ENCODE measurements around the gene ALK.

ALK gene

DNA sequence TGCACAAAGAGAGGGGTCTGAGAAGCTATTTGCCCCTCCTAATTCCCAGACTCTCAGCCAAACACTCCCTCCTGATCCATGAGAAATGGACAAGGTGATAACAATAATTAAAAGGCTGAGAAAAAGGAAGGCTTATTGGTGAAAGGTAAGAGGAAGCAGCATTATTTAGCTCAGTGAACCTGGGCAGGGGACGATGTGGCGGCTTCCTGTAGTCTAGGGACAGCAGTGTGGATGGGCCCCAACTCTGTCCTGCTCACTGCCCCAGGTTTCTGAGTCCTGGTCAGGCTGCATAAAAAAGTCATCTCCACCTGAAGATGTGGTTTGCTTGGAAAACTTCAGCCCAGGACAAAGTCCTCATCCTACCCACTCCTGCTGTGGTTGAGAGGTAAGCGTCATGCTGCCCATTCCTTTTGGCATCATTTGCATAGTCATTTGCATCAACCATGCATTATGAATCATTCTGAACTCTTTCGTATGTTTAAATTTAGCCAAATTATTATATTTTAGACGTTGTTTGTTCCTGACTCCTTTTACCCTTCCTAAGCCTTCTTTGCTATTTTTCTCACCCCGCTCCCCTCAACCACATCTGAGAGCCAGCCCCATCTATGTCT is 679.3 kb downstream of the ALK start:
- DNase-seq (ENCODE audit: low read depth), result no peak
- TF ChIP-seq, protein P1, sequence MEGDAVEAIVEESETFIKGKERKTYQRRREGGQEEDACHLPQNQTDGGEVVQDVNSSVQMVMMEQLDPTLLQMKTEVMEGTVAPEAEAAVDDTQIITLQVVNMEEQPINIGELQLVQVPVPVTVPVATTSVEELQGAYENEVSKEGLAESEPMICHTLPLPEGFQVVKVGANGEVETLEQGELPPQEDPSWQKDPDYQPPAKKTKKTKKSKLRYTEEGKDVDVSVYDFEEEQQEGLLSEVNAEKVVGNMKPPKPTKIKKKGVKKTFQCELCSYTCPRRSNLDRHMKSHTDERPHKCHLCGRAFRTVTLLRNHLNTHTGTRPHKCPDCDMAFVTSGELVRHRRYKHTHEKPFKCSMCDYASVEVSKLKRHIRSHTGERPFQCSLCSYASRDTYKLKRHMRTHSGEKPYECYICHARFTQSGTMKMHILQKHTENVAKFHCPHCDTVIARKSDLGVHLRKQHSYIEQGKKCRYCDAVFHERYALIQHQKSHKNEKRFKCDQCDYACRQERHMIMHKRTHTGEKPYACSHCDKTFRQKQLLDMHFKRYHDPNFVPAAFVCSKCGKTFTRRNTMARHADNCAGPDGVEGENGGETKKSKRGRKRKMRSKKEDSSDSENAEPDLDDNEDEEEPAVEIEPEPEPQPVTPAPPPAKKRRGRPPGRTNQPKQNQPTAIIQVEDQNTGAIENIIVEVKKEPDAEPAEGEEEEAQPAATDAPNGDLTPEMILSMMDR (IDR thresholded peaks at IDR 0.05; ENCODE audit: low read depth, low read length), result no peak
- no peak for TF ChIP-seq POLR2A (IDR thresholded peaks at IDR 0.05; ENCODE audit: extremely low read depth, insufficient read length)
- H3K4me3 ChIP-seq (ENCODE audit: low read depth, low read length), result no peak overlapping the region

DNA sequence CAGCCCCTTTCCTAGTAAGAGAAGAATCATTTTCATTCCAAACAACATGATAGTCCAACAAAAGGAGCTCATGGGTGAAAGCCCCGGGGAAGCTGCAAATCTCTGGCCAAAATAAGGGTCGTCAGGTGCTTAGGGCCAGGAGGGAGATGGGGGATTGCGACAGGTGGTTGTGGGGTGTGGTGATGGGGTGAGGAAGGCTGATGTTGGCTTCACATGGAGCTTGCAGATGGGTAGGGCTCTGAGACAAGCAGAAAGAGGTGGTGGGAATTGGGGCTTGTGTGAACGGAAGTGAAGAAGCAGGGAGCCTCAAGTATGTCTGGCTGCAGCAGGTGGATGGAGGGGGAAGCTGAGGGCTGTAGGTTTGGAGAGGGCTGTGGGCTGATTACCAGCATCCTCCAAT is 680.0 kb downstream of the ALK start:
- TF ChIP-seq POLR2A (IDR thresholded peaks at IDR 0.05; ENCODE audit: extremely low read depth, insufficient read length) (no peak), MYC (IDR thresholded peaks at IDR 0.05; ENCODE audit: low read depth, low read length) (no peak)
- TF ChIP-seq, protein P1 (IDR thresholded peaks at IDR 0.05; ENCODE audit: low read depth, low read length), result no peak
- TF ChIP-seq, protein P2, sequence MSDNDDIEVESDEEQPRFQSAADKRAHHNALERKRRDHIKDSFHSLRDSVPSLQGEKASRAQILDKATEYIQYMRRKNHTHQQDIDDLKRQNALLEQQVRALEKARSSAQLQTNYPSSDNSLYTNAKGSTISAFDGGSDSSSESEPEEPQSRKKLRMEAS (IDR thresholded peaks at IDR 0.05; ENCODE audit: low read depth, low read length), result no peak
- no peak overlapping the region for H3K4me3 ChIP-seq (ENCODE audit: low read depth, low read length)
- DNase-seq (ENCODE audit: low read depth), result no peak

DNA sequence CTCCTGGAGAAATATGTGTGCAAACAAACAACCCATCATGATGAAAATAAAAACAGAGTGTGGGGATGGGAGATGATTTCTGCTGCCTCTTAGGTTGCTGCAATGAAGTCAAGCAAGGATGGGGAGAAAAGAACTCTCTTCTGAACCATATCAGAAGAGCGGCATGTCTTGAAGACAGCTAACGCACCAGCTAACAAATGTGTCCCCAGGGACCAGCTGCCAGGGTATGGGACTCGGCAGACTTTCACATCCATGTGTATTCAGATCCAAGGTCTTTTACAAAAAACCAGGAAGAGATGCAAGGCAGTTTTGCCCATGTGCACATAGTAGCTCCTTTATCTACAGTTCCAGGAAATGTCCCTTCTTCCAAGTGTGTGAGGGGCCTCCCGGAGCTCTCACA is 680.8 kb downstream of the ALK start:
- TF ChIP-seq, protein P1 (IDR thresholded peaks at IDR 0.05; ENCODE audit: low read depth, low read length), result no peak
- no peak for TF ChIP-seq POLR2A (IDR thresholded peaks at IDR 0.05; ENCODE audit: extremely low read depth, insufficient read length)
- TF ChIP-seq MYC (IDR thresholded peaks at IDR 0.05; ENCODE audit: low read depth, low read length), result no peak
- TF ChIP-seq, protein P2 (IDR thresholded peaks at IDR 0.05; ENCODE audit: low read depth, low read length), result no peak
- peak; percentile 17 for DNase-seq (ENCODE audit: low read depth)
- H3K4me3 ChIP-seq (ENCODE audit: low read depth, low read length), result no peak overlapping the region

DNA sequence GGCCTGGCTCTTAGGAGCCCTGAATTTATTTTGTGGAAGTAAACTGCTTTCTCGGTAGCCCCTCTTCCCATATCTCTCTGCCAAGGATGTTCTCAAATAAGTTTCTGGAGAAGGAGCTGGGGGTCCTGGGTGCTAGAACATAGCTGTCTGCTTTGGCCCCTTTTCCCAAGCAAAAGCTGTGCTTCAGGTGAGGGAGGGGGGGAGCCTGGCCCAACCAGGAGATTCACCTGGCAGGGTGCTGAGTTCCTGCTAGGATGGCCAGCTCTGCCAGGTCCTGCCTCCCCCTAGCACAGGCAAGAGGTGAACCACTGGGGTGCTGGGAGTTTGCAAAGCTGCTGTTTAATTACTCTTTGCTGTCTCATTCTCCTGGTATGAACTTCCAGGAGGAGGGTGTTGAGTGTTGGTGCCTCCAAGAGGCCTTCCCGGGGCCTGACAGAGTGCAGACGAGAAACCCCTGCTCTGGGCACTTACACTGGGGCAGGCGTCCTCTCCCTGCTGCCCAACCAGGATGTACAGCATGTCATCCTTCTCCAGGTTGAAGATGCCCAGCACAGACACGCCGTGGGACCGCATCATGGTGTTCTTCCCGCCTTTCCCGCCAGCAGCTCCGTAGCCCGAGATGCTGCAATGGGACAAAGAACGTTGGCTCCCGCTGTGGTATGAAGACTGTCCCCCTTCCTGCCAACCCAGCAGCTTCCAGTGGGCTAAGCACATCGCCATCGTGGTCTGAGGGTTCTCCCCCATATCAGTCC is 682.0 kb downstream of the ALK start:
- H3K4me3 ChIP-seq (ENCODE audit: low read depth, low read length), result no peak overlapping the region
- TF ChIP-seq, protein P1 (IDR thresholded peaks at IDR 0.05; ENCODE audit: low read depth, low read length), result no peak
- no peak for TF ChIP-seq POLR2A (IDR thresholded peaks at IDR 0.05; ENCODE audit: extremely low read depth, insufficient read length)
- TF ChIP-seq, protein P2 (IDR thresholded peaks at IDR 0.05; ENCODE audit: low read depth, low read length), result no peak
- no peak for TF ChIP-seq MYC (IDR thresholded peaks at IDR 0.05; ENCODE audit: low read depth, low read length)
- no peak for DNase-seq (ENCODE audit: low read depth)

DNA sequence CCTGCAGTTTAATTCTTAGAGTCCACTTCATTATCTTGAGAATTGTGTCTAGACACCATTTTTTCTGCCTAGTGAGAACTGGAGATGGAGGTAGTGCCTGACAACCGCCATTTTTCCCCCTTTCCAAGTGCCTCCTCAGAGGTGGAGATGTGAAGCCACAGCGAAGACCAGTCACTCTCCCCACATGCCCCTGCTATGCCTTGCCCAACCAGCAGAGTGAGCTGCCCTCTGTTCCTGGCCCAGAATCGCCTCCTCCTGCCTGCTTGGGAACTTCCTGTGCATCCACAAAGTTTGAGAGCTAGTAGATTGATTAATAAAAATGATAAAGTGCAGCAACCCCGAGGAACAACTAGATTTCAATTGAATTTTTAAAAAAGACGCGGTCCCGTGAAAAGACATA is 682.9 kb downstream of the ALK start:
- peak; percentile 42 for DNase-seq (ENCODE audit: low read depth)
- TF ChIP-seq POLR2A (IDR thresholded peaks at IDR 0.05; ENCODE audit: extremely low read depth, insufficient read length), result no peak
- TF ChIP-seq, protein P1 (IDR thresholded peaks at IDR 0.05; ENCODE audit: low read depth, low read length), result peak; percentile 78

DNA sequence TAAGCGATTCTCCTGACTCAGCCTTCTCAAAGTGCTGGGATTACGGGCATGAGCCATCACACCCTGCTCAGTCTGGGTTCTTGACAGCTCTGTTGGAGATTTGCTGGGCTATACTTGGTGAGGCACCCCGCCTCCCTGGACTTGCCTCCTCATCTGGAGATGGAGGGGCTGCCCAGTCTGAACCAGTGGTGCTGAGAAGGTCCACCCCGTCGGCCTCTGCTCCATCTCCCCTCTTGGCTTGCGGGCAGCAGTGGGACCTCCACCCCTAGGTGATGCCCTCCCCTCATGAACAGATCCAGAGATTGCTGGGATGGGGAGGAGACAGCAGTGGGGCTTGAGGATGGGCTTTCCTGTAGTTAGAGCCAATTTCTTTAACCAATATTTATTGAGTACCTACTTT is 685.3 kb downstream of the ALK start:
- TF ChIP-seq MYC (IDR thresholded peaks at IDR 0.05; ENCODE audit: low read depth, low read length) (no peak), POLR2A (IDR thresholded peaks at IDR 0.05; ENCODE audit: extremely low read depth, insufficient read length) (no peak)
- TF ChIP-seq, protein P2 (IDR thresholded peaks at IDR 0.05; ENCODE audit: low read depth, low read length), result no peak
- TF ChIP-seq, protein P1 (IDR thresholded peaks at IDR 0.05; ENCODE audit: low read depth, low read length), result no peak
- DNase-seq (ENCODE audit: low read depth), result no peak
- no peak overlapping the region for H3K4me3 ChIP-seq (ENCODE audit: low read depth, low read length)

More for the DNA sequence above, 682.9 kb downstream of the ALK start:
- H3K4me3 ChIP-seq (ENCODE audit: low read depth, low read length), result no peak overlapping the region

Measured in NB4 (cell line).